ENCODE results near the gene IGFBP2.

The IGFBP2 gene

GRCh38 chr2:216666461-216667233 lies 33.4 kb downstream of the IGFBP2 start:
- H3K4me3 ChIP-seq (ENCODE audit: low read depth, low read length), result no peak overlapping the region
- DNase-seq (ENCODE audit: low read depth), result peak; percentile 72
- peak; percentile 99 for TF ChIP-seq CTCF (IDR thresholded peaks at IDR 0.05; ENCODE audit: insufficient read depth, low read depth, low read length, missing control alignments)

GRCh38 chr2:216670266-216671080 lies 37.3 kb downstream of the IGFBP2 start:
- no peak overlapping the region for H3K4me3 ChIP-seq (ENCODE audit: low read depth, low read length)
- no peak for DNase-seq (ENCODE audit: low read depth)
- TF ChIP-seq CTCF (IDR thresholded peaks at IDR 0.05; ENCODE audit: insufficient read depth, low read depth, low read length, missing control alignments), result no peak

GRCh38 chr2:216671081-216671411 lies 37.8 kb downstream of the IGFBP2 start:
- H3K4me3 ChIP-seq (ENCODE audit: low read depth, low read length), result no peak overlapping the region
- no peak for TF ChIP-seq CTCF (IDR thresholded peaks at IDR 0.05; ENCODE audit: insufficient read depth, low read depth, low read length, missing control alignments)
- DNase-seq (ENCODE audit: low read depth), result no peak

GRCh38 chr2:216671791-216672343 lies 38.6 kb downstream of the IGFBP2 start:
- no peak for TF ChIP-seq CTCF (IDR thresholded peaks at IDR 0.05; ENCODE audit: insufficient read depth, low read depth, low read length, missing control alignments)
- no peak for DNase-seq (ENCODE audit: low read depth)
- no peak overlapping the region for H3K4me3 ChIP-seq (ENCODE audit: low read depth, low read length)

- H3K4me3 ChIP-seq (ENCODE audit: low read depth, low read length), result no peak overlapping the region
- no peak for DNase-seq (ENCODE audit: low read depth)
- TF ChIP-seq CTCF (IDR thresholded peaks at IDR 0.05; ENCODE audit: insufficient read depth, low read depth, low read length, missing control alignments), result no peak
These were observed 39.2 kb downstream of the IGFBP2 start for GRCh38 chr2:216672466-216672865.

- H3K4me3 ChIP-seq (ENCODE audit: low read depth, low read length), result no peak overlapping the region
These were observed 39.8 kb downstream of the IGFBP2 start for GRCh38 chr2:216673021-216673420.

More at GRCh38 chr2:216673021-216673420, 39.8 kb downstream of the IGFBP2 start:
- no peak for TF ChIP-seq CTCF (IDR thresholded peaks at IDR 0.05; ENCODE audit: insufficient read depth, low read depth, low read length, missing control alignments)
- no peak for DNase-seq (ENCODE audit: low read depth)
